IMR-90 (cell line): Measurements from ENCODE around the gene KCNMA1. TPM values are rescaled to one million over a fixed set of nuclear protein-coding genes. Genes with fewer than 3 reads are reported as not detected.

Source experiments
- ATAC-seq: fragments of 200-7000 bp; cut with Tn5 transposase; 2 replicates; pipeline ENCODE4 v1.9.1; 2020; ENCODE audit warnings: low read depth, mild to moderate bottlenecking, moderate library complexity
- BruUV-seq: library from RNA; stranded (reverse); fragments of 400-500 nt; replicated peaks from 2 replicates; lab custom pipeline; 2021; lab: Mats Ljungman, UMichigan
- CTCF ChIA-PET: fragments of 300-600 bp; formaldehyde crosslinking; extraction: SDS; loops from one replicate; lab custom pipeline; 2021; ENCODE audit warnings: antibody characterized with exemption; lab: Yijun Ruan, JAX
- POLR2A ChIA-PET: fragments of 300-600 bp; sonication (Branson Sonifier 250); formaldehyde crosslinking; loops from one replicate; lab custom pipeline; 2022; ENCODE audit warnings: antibody characterized with exemption; ENCODE audit not compliant: unreplicated experiment; lab: Charles Lee
- DNase-seq: peaks from one replicate; pipeline ENCODE4 v3.0.0; 2013
- H2AFZ ChIP-seq: replicated peaks from 2 replicates; pipeline ENCODE3; 2013; ENCODE audit warnings: low read length, mild to moderate bottlenecking; ENCODE audit not compliant: poor library complexity
- H2AK5ac ChIP-seq: 2 replicates; pipeline ENCODE4 v1.6.1; 2013; ENCODE audit warnings: low read depth, low read length, inconsistent platforms
- H2AK9ac ChIP-seq: replicated peaks from 2 replicates; pipeline ENCODE3; 2013; ENCODE audit warnings: mild to moderate bottlenecking, low read depth, low read length, moderate library complexity; ENCODE audit not compliant: poor library complexity
- H2BK120ac ChIP-seq: 2 replicates; pipeline ENCODE4 v1.6.1; 2013; ENCODE audit warnings: low read depth, low read length, inconsistent platforms
- H2BK15ac ChIP-seq: 3 replicates; pipeline ENCODE4 v1.6.1; 2013; ENCODE audit warnings: low read depth, low read length, inconsistent platforms
- H2BK20ac ChIP-seq: 2 replicates; pipeline ENCODE4 v1.6.1; 2013; ENCODE audit warnings: low read depth, mild to moderate bottlenecking, inconsistent platforms, low read length, moderate library complexity
- H2BK5ac ChIP-seq: 2 replicates; pipeline ENCODE4 v1.6.1; 2013; ENCODE audit warnings: mild to moderate bottlenecking, low read depth, low read length, inconsistent platforms; ENCODE audit not compliant: poor library complexity, severe bottlenecking
- H3K14ac ChIP-seq: replicated peaks from 2 replicates; pipeline ENCODE4 v1.6.1; 2013; ENCODE audit warnings: low read depth, low read length, inconsistent platforms
- H3K18ac ChIP-seq: 2 replicates; pipeline ENCODE4 v1.6.1; 2013; ENCODE audit warnings: low read depth, low read length, control low read depth
- H3K23ac ChIP-seq: 2 replicates; pipeline ENCODE4 v1.6.1; 2013; ENCODE audit warnings: low read depth, low read length, inconsistent platforms
- H3K27ac ChIP-seq: 2 replicates; pipeline ENCODE4 v1.5.1; 2013; ENCODE audit warnings: mild to moderate bottlenecking, control low read depth, low read length; ENCODE audit not compliant: insufficient read depth
- H3K27me3 ChIP-seq: 2 replicates; pipeline ENCODE4 v1.6.1; 2013; ENCODE audit warnings: low read length; ENCODE audit not compliant: control insufficient read depth, insufficient read depth
- H3K36me3 ChIP-seq: 2 replicates; pipeline ENCODE4 v1.6.1; 2013; ENCODE audit warnings: low read length, mixed read lengths; ENCODE audit not compliant: control insufficient read depth, insufficient read depth
- H3K4ac ChIP-seq: 2 replicates; pipeline ENCODE4 v1.6.1; 2013; ENCODE audit warnings: low read depth, low read length, inconsistent platforms
- H3K4me1 ChIP-seq: 2 replicates; pipeline ENCODE4 v1.6.1; 2013; ENCODE audit warnings: low read length, mixed read lengths; ENCODE audit not compliant: control insufficient read depth, insufficient read depth
- H3K4me2 ChIP-seq: 2 replicates; pipeline ENCODE4 v1.6.1; 2013; ENCODE audit warnings: low read depth, mild to moderate bottlenecking, control low read depth, low read length, moderate library complexity
- H3K4me3 ChIP-seq: 2 replicates; pipeline ENCODE4 v1.5.1; 2013; ENCODE audit warnings: low read depth, mild to moderate bottlenecking, control low read depth, low read length, moderate library complexity; ENCODE audit not compliant: insufficient read depth
- H3K56ac ChIP-seq: 2 replicates; pipeline ENCODE4 v1.6.1; 2013; ENCODE audit warnings: low read length, inconsistent platforms; ENCODE audit not compliant: insufficient read depth; ENCODE audit errors: extremely low read depth
- H3K79me1 ChIP-seq, 2 experiments: 2 replicates each; pipeline ENCODE4 v1.6.1; 2013; ENCODE audit warnings: low read length in 2 of 2, inconsistent platforms in 1 of 2, low read depth in 1 of 2
- H3K9ac ChIP-seq: 2 replicates; pipeline ENCODE4 v1.6.1; 2013; ENCODE audit warnings: low read depth, low read length, control low read depth
- H3K9me1 ChIP-seq: 2 replicates; pipeline ENCODE4 v1.6.1; 2013; ENCODE audit warnings: low read length, inconsistent platforms; ENCODE audit not compliant: insufficient read depth
- H3K9me3 ChIP-seq: 2 replicates; pipeline ENCODE4 v1.6.1; 2013; ENCODE audit warnings: low read length; ENCODE audit not compliant: control insufficient read depth, insufficient read depth
- H4K20me1 ChIP-seq: 2 replicates; pipeline ENCODE4 v1.6.1; 2013; ENCODE audit warnings: low read length, inconsistent platforms; ENCODE audit not compliant: insufficient read depth
- H4K5ac ChIP-seq: 2 replicates; pipeline ENCODE4 v1.6.1; 2013; ENCODE audit warnings: mild to moderate bottlenecking, low read depth, low read length, control low read depth
- H4K8ac ChIP-seq, 2 experiments: 2 replicates each; pipeline ENCODE4 v1.6.1; 2013; ENCODE audit warnings: low read depth in 2 of 2, low read length in 2 of 2, control low read depth in 1 of 2, inconsistent platforms in 1 of 2
- H4K91ac ChIP-seq: 2 replicates; pipeline ENCODE4 v1.6.1; 2013; ENCODE audit warnings: low read depth, low read length, inconsistent platforms; ENCODE audit not compliant: insufficient read depth
- CHD1 ChIP-seq: IDR thresholded peaks from 2 replicates; pipeline ENCODE4 v1.6.1; 2012; ENCODE audit warnings: low read depth, low read length, improper control_type of control experiment
- CTCF ChIP-seq: conservative IDR thresholded peaks from 2 replicates; pipeline ENCODE4 v1.5.1; 2012; ENCODE audit warnings: mild to moderate bottlenecking, low read depth, low read length, improper control_type of control experiment
- FOS ChIP-seq: fragments of 150-350 bp; IDR thresholded peaks from 2 replicates; pipeline ENCODE4 v1.6.1; 2016; ENCODE audit warnings: low read depth, low read length
- MAFK ChIP-seq: IDR thresholded peaks from 2 replicates; pipeline ENCODE4 v1.6.1; 2012; ENCODE audit warnings: low read depth, low read length, improper control_type of control experiment
- MAZ ChIP-seq: IDR thresholded peaks from 2 replicates; pipeline ENCODE4 v1.6.1; 2012; ENCODE audit warnings: low read depth, mild to moderate bottlenecking, low read length, improper control_type of control experiment, moderate library complexity, borderline replicate concordance
- POLR2A ChIP-seq: IDR thresholded peaks from 2 replicates; pipeline ENCODE4 v1.6.1; 2012; ENCODE audit warnings: mild to moderate bottlenecking, low read depth, low read length
- RAD21 ChIP-seq: IDR thresholded peaks from 2 replicates; pipeline ENCODE4 v1.6.1; 2012; ENCODE audit warnings: low read length, improper control_type of control experiment
- RFX5 ChIP-seq: IDR thresholded peaks from 2 replicates; pipeline ENCODE4 v1.8.0; 2012; ENCODE audit warnings: low read depth, mild to moderate bottlenecking, low read length, moderate library complexity
- WGBS, 2 experiments: methylation state at CpG; one replicate each; pipeline versions ENCODE4 v1.1.5 to v1.1.7; 2013; ENCODE audit warnings: missing lambda C conversion rate in 2 of 2; ENCODE audit not compliant: insufficient read length in 1 of 2; ENCODE audit errors: extremely low coverage in 2 of 2; 5-methylcytosine and 5-hydroxymethylcytosine counted together
- dilution Hi-C: fragments of 300-500 bp; cut with HindIII; formaldehyde crosslinking; loops from one replicate; pipeline ENCODE4 v1.14.3; 2018; ENCODE audit warnings: low sequenced_read_pairs; ENCODE audit not compliant: unreplicated experiment
- in situ Hi-C: fragments of 300-500 bp; cut with MboI; formaldehyde crosslinking; loops from 3 replicates; pipeline ENCODE4 v1.14.3; 2019; ENCODE audit warnings: low sequenced_read_pairs, inconsistent platforms, mixed read lengths
- intact Hi-C: fragments of 100-400 bp; cut with micrococcal nuclease; formaldehyde crosslinking; loops from 2 replicates; pipeline ENCODE4 v1.10.0; 2022
- polyA plus RNA-seq, 3 experiments: library from polyadenylated mRNA; depleted of rRNA; stranded (reverse); fragments of >200 nt; gene quantifications; 2 replicates each; pipeline ENCODE4 v1.2.3, GENCODE V29; 2012; ENCODE audit warnings: low replicate concordance in 1 of 3
- total RNA-seq: library from RNA; depleted of rRNA; stranded (reverse); fragments of >200 nt; gene quantifications from 2 replicates; pipeline ENCODE4 v1.2.3, GENCODE V29; 2012

KCNMA1 gene
- total and polyA plus RNA-seq, 2 of the 4 experiments (the other 2 are of a cell fraction), result 25.6 to 29.6 TPM

GRCh38 chr10:76916536-76916935 lies 721.1 kb downstream of the KCNMA1 start:
- TF ChIP-seq RAD21 (no peak), CTCF (no peak), MAFK (no peak), POLR2A (no peak), CHD1 (no peak), RFX5 (no peak), MAZ (no peak), FOS (no peak)
- Histone ChIP-seq H3K9me1 (no peaks in the 10 kb centered on the region), H4K5ac (no peak overlapping the region), H3K4me3 (no peak overlapping the region), H3K9ac (no peak overlapping the region), H4K20me1 (no peaks in the 10 kb centered on the region), H2BK15ac (no peak overlapping the region), H4K8ac (no peak overlapping the region), H2BK5ac (no peak overlapping the region), H2BK120ac (no peak overlapping the region), H3K4me2 (no peak overlapping the region), H2AK5ac (no peak overlapping the region), H2BK20ac (no peak overlapping the region), H3K27me3 (no peaks in the 10 kb centered on the region), H3K36me3 (no peaks in the 10 kb centered on the region), H4K91ac (no peak overlapping the region), H3K18ac (no peak overlapping the region), H3K9me3 (no peaks in the 10 kb centered on the region), H3K27ac (no peak overlapping the region), H2AFZ (no peak overlapping the region), H3K79me1 (no peaks in the 10 kb centered on the region), H3K23ac (no peak overlapping the region), H3K56ac (no peak overlapping the region), H3K4me1 (no peaks in the 10 kb centered on the region), H3K4ac (no peak overlapping the region), H2AK9ac (no peak overlapping the region), H3K14ac (no peak overlapping the region)
- CTCF ChIA-PET, result interaction anchor here (0.5 kb wide), 1 partner anchor 77 kb away, joined by 3 read pairs; no protein-coding TSS in a partner anchor
- intact Hi-C loops (no loop called here), in situ Hi-C loops (no loop called here), dilution Hi-C loops (no loop called here)
- DNase-seq (no peak), ATAC-seq (no peak)
- WGBS, 2 experiments, result no CpG with 5 or more reads among the region's 4 CpGs
- POLR2A ChIA-PET, result no interaction called here
- BruUV-seq, result no TSS peak
